Fibroblast of peridontal ligament (primary cell): Measurements from ENCODE around the gene ZNRF3.
"Not testable (repeated sequence)": the region's sequence is repeated elsewhere in the genome, so short reads cannot be mapped to it uniquely, and the experiment has no call there.

Experiments used
- DNase-seq: peaks from one replicate; pipeline ENCODE4 v3.0.0-alpha.2; 2010; ENCODE audit errors: extremely low read depth

The ZNRF3 gene

GRCh38 chr22:28931844-28932567, 48.6 kb downstream of the ZNRF3 start:
- DNase-seq: no peak

DNA sequence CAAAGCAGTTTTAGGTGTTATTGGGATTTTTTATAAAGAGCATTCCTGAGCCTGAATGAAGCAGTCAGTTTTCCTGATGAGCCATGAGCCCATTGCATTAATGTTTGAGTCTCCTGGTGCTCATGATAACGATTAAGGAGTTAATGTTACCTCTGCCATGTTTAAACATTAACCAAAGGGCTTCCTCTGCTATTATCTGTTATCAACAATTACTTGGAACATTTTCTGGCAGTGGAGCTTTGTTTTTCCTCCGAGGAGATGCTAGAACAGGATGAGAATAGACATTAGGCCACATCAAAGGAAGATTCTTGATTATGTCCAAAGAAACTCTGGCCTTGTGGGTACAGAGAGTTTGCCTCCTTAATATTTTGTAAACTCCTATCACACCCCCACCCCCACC, 49.9 kb downstream of the ZNRF3 start:
- DNase-seq: no peak

GRCh38 chr22:28934026-28934425, 50.7 kb downstream of the ZNRF3 start:
- DNase-seq: no peak

- DNase-seq: no peak
Measured at GRCh38 chr22:28935140-28935539, 51.8 kb downstream of the ZNRF3 start.

DNA sequence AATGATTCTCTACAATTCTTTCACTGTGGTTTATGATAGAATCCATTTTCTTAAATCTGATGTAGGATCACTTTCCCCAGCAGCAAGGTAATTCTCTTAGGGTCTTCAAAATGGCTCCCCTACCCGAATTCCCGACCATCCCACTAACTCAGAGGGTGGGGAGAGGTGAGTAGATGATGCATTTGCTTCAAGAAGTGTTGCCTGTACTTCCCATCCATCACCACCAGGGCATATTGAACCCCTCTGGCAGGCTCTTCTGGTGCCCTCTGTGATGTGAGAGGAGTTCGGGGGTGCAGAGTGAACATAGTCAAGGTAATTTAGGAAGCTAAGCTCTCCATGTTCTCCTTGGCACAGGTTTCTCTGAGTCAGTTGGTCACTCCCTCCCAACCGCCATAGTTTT, 52.3 kb downstream of the ZNRF3 start:
- no peak for DNase-seq

DNA sequence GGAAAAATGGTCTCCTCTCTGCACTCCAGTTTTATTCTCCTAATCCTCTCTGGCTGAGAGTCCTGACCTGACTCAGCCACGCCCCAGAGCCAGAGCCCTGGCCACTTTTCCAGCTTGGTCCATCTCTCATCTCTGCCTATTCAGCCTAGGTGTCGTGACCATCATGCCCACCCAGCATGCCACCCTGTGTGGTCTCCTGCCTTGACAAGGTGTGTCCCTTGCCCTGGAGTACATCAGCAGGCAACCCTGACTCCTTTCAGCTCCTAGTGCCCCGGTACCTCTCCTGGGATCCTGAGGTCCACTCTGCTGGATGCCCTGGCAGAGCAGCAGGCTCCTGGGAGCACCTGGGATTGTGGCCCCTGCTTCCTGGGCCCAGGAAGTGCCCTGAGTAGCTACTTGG, 52.8 kb downstream of the ZNRF3 start:
- DNase-seq: no peak

DNA sequence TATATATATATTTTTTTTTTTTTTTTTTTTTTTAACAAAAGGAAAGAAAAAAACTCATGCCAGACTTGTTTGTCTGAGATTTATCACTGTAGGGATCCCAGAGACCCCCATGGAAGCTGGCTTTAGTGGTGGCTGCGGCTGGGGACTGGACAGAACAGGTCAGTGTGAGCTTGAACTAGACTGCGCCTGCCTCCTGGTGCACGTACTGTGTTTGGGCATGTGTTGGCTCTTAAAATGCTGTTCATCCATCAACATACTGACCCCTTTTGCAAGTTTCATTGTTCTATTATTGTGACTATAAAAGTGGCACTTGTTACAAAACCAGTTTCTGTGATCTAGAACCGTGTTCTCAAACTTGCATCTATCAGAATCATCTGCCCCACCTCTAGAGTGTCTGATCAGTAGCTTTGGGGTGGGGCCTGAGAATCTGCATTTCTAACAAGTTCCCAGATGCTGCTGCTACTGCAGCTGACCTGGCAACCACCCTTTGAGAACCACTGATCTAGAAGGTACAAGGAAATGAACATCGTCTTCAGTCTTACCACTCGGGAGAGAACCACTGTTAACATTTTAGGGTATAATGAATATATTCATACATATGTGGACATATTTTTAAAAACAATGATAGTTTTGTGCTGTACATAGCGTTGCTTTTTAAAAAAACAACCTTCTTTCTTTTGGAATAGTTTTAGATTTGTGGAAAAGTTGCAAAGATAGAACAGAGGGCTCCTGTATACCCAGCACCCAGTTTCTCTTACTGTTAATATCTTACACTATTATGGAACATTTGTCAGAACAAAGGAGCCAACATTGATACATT, 54.0 kb downstream of the ZNRF3 start:
- DNase-seq: no peak

DNA sequence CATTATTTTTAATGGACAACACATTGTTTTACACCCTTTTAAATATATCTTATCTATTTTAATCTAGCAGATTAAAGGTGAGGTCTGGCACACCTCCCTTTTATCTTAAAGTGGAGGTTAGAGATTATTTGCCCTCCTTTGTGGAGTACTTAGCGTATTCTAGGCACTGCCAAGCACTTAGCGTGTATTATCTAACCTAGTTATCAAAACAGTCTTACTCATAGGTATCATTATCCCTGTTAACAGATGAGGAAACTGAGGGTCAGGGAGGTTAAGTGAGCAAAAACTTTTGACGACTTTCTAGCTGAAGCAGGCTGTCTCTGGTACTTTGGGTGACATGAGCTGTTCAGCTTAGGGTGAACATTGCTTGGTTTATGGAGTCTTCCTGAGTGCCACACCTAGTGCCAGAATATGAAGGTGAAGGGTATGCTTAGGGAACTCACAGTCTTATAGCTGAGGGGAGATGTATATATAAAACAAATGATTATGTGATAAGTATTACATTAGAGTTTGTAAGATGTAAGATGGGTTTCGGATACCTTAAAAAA, 55.0 kb downstream of the ZNRF3 start:
- no peak for DNase-seq

GRCh38 chr22:28939394-28939793, 56.0 kb downstream of the ZNRF3 start:
- no peak for DNase-seq

DNA sequence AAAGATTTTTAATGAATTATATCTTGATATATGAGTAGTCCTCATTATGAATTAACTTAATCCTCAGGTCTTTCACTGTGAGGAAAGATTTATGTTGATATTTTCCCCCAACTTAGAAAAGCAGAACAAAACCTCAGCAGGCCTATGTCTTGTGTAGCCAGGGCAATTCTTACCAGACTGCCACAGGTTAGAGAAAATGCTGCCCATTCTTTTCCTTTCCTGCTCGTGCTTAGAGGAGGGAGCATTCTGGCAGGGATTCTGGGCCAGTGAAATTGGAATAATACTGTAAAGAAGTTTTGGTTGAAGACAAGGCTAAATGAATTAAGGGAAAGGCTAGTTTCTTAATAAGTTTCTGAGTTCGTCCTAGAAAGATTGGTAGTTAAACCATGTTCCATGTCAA, 56.6 kb downstream of the ZNRF3 start:
- DNase-seq: no peak

GRCh38 chr22:28940441-28940840, 57.1 kb downstream of the ZNRF3 start:
- DNase-seq: no peak

DNA sequence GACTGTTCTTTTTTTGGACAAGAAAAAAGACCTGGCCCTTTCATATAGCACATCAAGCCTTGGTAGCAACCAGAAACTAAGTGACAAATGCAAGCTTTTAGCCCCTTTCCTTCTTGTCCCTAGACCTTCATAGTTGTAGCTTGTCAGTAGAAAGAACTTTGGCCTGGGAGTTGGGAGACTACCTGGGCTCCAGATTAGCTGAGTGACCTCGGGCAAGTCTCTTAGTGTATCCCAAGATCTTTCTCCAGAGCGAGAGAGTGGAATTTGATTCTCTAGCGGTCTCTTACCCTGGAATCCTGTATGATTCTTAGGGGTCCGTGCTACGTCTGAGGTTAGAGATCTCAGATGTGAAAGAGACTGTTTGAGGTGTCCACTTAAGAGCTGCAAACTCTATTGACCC, 59.0 kb downstream of the ZNRF3 start:
- DNase-seq: no peak

GRCh38 chr22:28942801-28943500, 59.6 kb downstream of the ZNRF3 start:
- DNase-seq: no peak

GRCh38 chr22:28943501-28943879, 60.1 kb downstream of the ZNRF3 start:
- DNase-seq: no peak

- DNase-seq: no peak
Measured at GRCh38 chr22:28947125-28947524, 63.8 kb downstream of the ZNRF3 start.

- DNase-seq: no peak
Measured at GRCh38 chr22:28948424-28948823, 65.1 kb downstream of the ZNRF3 start.

- DNase-seq: not testable (repeated sequence)
Measured at GRCh38 chr22:28948860-28949551, 65.6 kb downstream of the ZNRF3 start.

GRCh38 chr22:28949788-28950187, 66.4 kb downstream of the ZNRF3 start:
- peak; percentile 67 for DNase-seq

DNA sequence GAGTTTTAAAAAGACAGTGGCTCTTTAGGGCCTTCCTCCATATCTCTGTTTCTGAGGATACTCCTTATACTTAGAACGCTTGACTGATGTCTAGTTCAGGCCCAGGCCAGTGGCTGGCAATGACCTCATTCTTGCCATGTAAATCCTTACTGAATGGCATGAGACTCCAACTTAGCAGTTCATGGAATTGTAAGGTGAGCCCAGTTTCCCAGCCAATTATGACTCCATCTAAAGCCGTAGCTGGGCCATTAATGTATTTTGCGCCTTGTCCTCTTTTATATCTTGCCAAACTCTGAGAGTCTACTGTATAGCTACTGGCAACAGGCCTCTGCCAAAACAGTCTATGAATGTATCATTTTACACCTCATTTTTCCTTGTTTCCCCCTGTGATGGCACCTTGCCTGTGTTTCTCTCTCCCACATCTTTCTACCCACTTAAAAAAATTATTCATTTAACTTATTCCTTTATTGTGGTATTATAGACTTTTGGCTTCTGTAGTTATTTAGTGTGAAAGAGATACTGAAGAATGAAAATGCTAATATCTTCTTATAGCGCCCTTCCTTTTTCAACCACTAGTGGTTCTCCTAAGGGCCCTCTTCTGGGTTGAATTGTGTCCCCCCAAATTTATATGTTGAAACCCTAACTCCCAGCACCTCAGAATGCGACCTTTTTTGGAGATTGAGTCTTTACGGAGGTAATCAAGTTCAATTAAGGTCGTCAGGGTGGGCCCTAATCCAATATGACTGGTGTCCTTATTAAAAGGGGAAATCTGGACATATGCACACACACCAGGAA, 67.4 kb downstream of the ZNRF3 start:
- DNase-seq: no peak

- DNase-seq: no peak
Measured at GRCh38 chr22:28951530-28951929, 68.2 kb downstream of the ZNRF3 start.

DNA sequence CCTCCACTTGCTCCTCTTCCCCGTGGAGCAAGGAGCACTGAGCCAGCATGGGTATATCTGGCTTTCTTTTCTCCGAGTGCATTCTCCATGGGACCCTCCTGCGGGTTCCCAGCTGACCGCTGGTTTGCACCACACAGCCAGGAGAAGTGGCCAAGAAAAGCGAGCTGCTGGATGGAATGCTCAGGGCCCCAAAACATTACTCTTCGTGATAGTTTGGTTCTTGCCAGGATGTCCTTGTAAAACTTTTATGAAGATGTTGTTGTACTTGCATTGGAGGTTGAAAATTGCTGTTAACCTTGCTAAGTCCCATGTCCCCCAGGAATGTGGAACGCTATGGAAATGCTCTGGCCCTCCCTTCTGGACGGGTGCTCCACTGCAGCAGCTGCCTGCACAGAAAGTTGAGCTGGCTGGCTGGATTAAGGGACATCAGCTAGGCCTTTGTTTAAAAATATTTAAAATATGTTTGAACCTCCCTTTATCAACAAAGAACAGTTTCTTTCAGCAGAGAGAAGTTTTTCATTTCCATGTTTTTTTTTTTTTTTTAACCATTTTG, 68.7 kb downstream of the ZNRF3 start:
- peak; percentile 18 for DNase-seq
